GM12878 (cell line): Measurements from ENCODE around the gene ANKRD13D. TPM values are rescaled to one million over a fixed set of nuclear protein-coding genes. Genes with fewer than 3 reads are reported as not detected.
"Not testable (repeated sequence)": the region's sequence is repeated elsewhere in the genome, so short reads cannot be mapped to it uniquely, and the experiment has no call there.

Source experiments
- ATAC-seq: fragments of 200-7000 bp; cut with Tn5 transposase; 3 replicates; pipeline ENCODE4 v1.9.1; 2020; ENCODE audit warnings: mild to moderate bottlenecking, moderate library complexity
- BruUV-seq: library from RNA; stranded (reverse); fragments of 400-500 nt; replicated peaks from 2 replicates; lab custom pipeline; 2021; lab: Mats Ljungman, UMichigan
- CTCF ChIA-PET: fragments of 300-600 bp; sonication (Branson Sonifier 250); formaldehyde crosslinking; extraction: SDS; loops from one replicate; lab custom pipeline; 2021; ENCODE audit warnings: inconsistent platforms; lab: Yijun Ruan, JAX
- POLR2A ChIA-PET: fragments of 350-600 bp; formaldehyde crosslinking; extraction: SDS; loops from one replicate; lab custom pipeline; 2021; ENCODE audit warnings: inconsistent platforms; lab: Charles Lee
- RAD21 ChIA-PET: fragments of 300-600 bp; sonication (Branson Sonifier 250); formaldehyde crosslinking; loops from one replicate; lab custom pipeline; 2023; ENCODE audit warnings: antibody characterized with exemption; ENCODE audit not compliant: unreplicated experiment; lab: Charles Lee
- SMC1A ChIA-PET: fragments of 300-600 bp; sonication (Branson Sonifier 250); formaldehyde crosslinking; loops from one replicate; lab custom pipeline; 2023; ENCODE audit not compliant: unreplicated experiment, uncharacterized antibody; lab: Charles Lee
- DNase-seq: peaks from one replicate; pipeline ENCODE4 v3.0.0-alpha.2; 2011; ENCODE audit warnings: low read depth, low spot score
- FAIRE-seq: peaks from 3 replicates; lab custom pipeline; 2011; peaks lifted over from hg19 to GRCh38; lab: Jason Lieb, UNC
- H2AFZ ChIP-seq: 2 replicates; pipeline ENCODE4 v1.6.0; 2011; ENCODE audit warnings: low read depth, low read length, control low read depth; ENCODE audit not compliant: control insufficient read depth
- H3K27ac ChIP-seq: 2 replicates; pipeline ENCODE4 v1.5.1; 2011; ENCODE audit warnings: control low read depth; ENCODE audit not compliant: control insufficient read depth, insufficient read depth
- H3K27me3 ChIP-seq, 2 experiments: replicated peaks in 1 of 2; 2 replicates each; pipeline versions ENCODE4 v1.6.0 to v1.6.1; 2011; ENCODE audit warnings: low read length in 1 of 2; ENCODE audit not compliant: control insufficient read depth in 2 of 2, insufficient read depth in 2 of 2
- H3K36me3 ChIP-seq, 2 experiments: 2 replicates each; pipeline ENCODE4 v1.5.1; 2011; ENCODE audit warnings: low read length in 1 of 2; ENCODE audit not compliant: control insufficient read depth in 2 of 2, insufficient read depth in 2 of 2
- H3K4me1 ChIP-seq: 2 replicates; pipeline ENCODE4 v1.6.1; 2011; ENCODE audit warnings: mild to moderate bottlenecking, low read length, moderate library complexity, mixed read lengths; ENCODE audit not compliant: control insufficient read depth, insufficient read depth
- H3K4me2 ChIP-seq: 2 replicates; pipeline ENCODE4 v1.6.0; 2011; ENCODE audit warnings: control low read depth; ENCODE audit not compliant: control insufficient read depth, insufficient read depth
- H3K4me3 ChIP-seq: fragments of 200-600 bp; sonication (generic); 2 replicates; pipeline ENCODE4 v1.5.1; 2016
- H3K79me2 ChIP-seq: 2 replicates; pipeline ENCODE4 v1.6.0; 2011; ENCODE audit warnings: low read length; ENCODE audit not compliant: control insufficient read depth, insufficient read depth
- H3K9ac ChIP-seq: 2 replicates; pipeline ENCODE4 v1.8.0; 2011; ENCODE audit warnings: low read length, control low read depth, mixed read lengths; ENCODE audit not compliant: control insufficient read depth, insufficient read depth
- H3K9me3 ChIP-seq: replicated peaks from 3 replicates; pipeline ENCODE4 v1.5.1; 2011; ENCODE audit warnings: mild to moderate bottlenecking, low read length; ENCODE audit not compliant: control insufficient read depth, insufficient read depth
- H4K20me1 ChIP-seq: 2 replicates; pipeline ENCODE4 v1.6.0; 2011; ENCODE audit not compliant: control insufficient read depth, insufficient read depth
- BCL11A ChIP-seq: IDR thresholded peaks from 2 replicates; pipeline ENCODE4 v1.6.1; 2011; ENCODE audit warnings: low read depth, low read length
- CTCF ChIP-seq, 3 experiments: IDR thresholded peaks in 2 of 3; conservative IDR thresholded peaks in 1 of 3; 2 replicates each; pipeline ENCODE4 v1.5.1; 2011; ENCODE audit warnings: low read depth in 3 of 3, low read length in 3 of 3, mild to moderate bottlenecking in 3 of 3, control low read depth in 2 of 3, moderate library complexity in 2 of 3, inconsistent platforms in 1 of 3, mixed read lengths in 1 of 3; ENCODE audit not compliant: control insufficient read depth in 2 of 3, insufficient read depth in 1 of 3; ENCODE audit errors: extremely low read depth in 1 of 3
- IRF4 ChIP-seq: IDR thresholded peaks from 2 replicates; pipeline ENCODE4 v1.6.1; 2011; ENCODE audit warnings: low read depth, low read length
- NRF1 ChIP-seq: conservative IDR thresholded peaks from 2 replicates; pipeline ENCODE4 v1.6.1; 2011; ENCODE audit warnings: mild to moderate bottlenecking, low read depth, low read length, improper control_type of control experiment
- WGBS: methylation state at CpG from one replicate; pipeline ENCODE4 v1.1.6; 2016; ENCODE audit warnings: low lambda C conversion rate; ENCODE audit not compliant: insufficient replicate concordance, insufficient coverage; ENCODE audit errors: missing lambda C conversion rate; 5-methylcytosine and 5-hydroxymethylcytosine counted together
- in situ Hi-C: fragments of 300-500 bp; cut with MboI; formaldehyde crosslinking; loops from 9 replicates; pipeline ENCODE4 v1.14.3; 2018; ENCODE audit warnings: mixed read lengths
- intact Hi-C: fragments of 100-400 bp; cut with micrococcal nuclease; formaldehyde crosslinking; loops from one replicate; pipeline ENCODE4 v1.14.2; 2022; ENCODE audit not compliant: unreplicated experiment
- polyA plus RNA-seq, 11 experiments: library from polyadenylated mRNA; depleted of rRNA in 4 of 11; unstranded in 6 of 11; stranded (reverse) in 5 of 11; fragments of >200 nt; fragmentation: Nextera tagmentation in 4 of 11; fragmentation: Illumina TruSeq in 1 of 11; extraction: Ambion mirVana in 4 of 11; extraction: Trizol in 1 of 11; gene quantifications; 1 replicate in 1 of 11; 2 replicates in 10 of 11; pipeline versions ENCODE4 v1.2.1 to v1.2.3, GENCODE V29; 2011 to 2016; ENCODE audit warnings: inconsistent platforms in 2 of 11, missing spikeins in 2 of 11, low read depth in 1 of 11
- total RNA-seq, 4 experiments: library from RNA; depleted of rRNA in 3 of 4; stranded (reverse); fragments of >200 nt in 3 of 4; fragmentation: Illumina TruSeq in 1 of 4; extraction: Trizol in 1 of 4; gene quantifications; 2 replicates each; pipeline versions ENCODE4 v1.2.1 to v1.2.3, GENCODE V29; 2013 to 2021

The ANKRD13D gene
- total and polyA plus RNA-seq, 10 of the 15 experiments (the other 5 are each of a cell fraction or from before 2014, with no cell fraction given) = 2.0 to 56.2 (median 21.4) TPM

DNA sequence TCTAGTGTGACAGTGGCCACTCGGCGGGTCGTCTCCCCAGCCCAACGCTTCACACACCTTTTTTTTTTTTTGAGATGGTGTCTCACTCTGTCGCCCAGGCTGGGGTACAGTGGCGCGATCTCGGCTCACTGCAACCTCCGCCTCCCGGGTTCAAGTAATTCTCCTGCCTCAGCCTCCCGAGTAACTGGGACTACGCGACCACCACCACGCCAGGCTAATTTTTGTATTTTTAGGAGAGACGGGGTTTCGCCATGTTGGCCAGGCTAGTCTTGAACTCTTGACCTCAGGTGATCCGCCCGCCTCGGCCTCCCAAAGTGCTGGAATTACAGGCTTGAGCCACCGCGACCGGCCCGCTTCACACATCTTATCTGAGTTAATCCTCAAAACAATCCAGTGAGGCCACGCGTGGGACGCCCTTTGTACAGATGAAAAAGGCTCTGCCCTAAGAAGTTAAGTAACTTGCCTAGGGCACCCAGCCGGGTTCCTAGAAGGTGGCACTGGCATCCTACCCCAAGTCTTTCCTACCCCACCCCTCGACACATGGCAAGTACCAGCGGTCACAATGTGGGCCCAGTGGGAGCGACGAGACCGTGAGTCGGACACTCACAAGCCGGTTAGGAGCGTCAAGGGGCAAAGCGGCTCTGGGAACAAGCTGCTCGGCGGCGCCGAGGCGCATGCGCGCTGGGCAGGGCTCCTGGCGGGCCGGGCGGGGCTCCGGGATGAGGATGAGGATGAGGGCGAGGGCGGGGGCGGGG is 28.0 kb upstream of the ANKRD13D start:
- DNase-seq, BruUV-seq, H3K27me3 ChIP-seq, H4K20me1 ChIP-seq, ATAC-seq, H3K27ac ChIP-seq, FAIRE-seq, H3K9me3 ChIP-seq, H3K36me3 ChIP-seq, H3K79me2 ChIP-seq: not testable (repeated sequence)
- RAD21 ChIA-PET = interaction anchor here (0.6 to 4.9 kb wide), 3 partner anchors 55 to 205 kb away, joined by 3 to 69 read pairs (median 26); no protein-coding TSS in a partner anchor
- POLR2A ChIA-PET = interaction anchor here (0.6 to 4.8 kb wide), 3 partner anchors 10 to 121 kb away, joined by 3 to 25 read pairs (median 3); no protein-coding TSS in a partner anchor
- Histone ChIP-seq H3K9ac (peak overlapping the region; percentile 24; the same call in 1 of the 2 replicates), H3K4me1 (peaks cover 11% of the 10 kb centered on the region), H3K4me3 (peak overlapping the region; percentile 17; the same call in 1 of the 2 replicates), H3K4me2 (peak overlapping the region; percentile 93), H2AFZ (peak overlapping the region; percentile 76)
- intact Hi-C loops (loop anchor here (10.0 kb wide), 1 partner anchor 224 kb away; the partner anchor contains the start of gene AIP), in situ Hi-C loops (loop anchor here (5.0 kb wide), 2 partner anchors 56 to 121 kb away; no protein-coding TSS in a partner anchor)
- peak; percentile 23; the same call in 1 of the 2 replicates for TF ChIP-seq NRF1
- WGBS = 38% methylated on average over 44 of the region's 50 CpGs
- SMC1A ChIA-PET = interaction anchor here (1.3 to 4.0 kb wide), 8 partner anchors 7 to 148 kb away, joined by 3 to 65 read pairs (median 12); partner anchors contain the start of gene POLD4
- CTCF ChIA-PET = interaction anchor here (1.2 to 4.9 kb wide), 16 partner anchors 8 to 121 kb away, joined by 3 to 151 read pairs (median 9); partner anchors contain the start of gene ANKRD13D

- WGBS = 33% methylated on average over 13 of the region's 18 CpGs
- DNase-seq (no peak), ATAC-seq (no peak), FAIRE-seq (no peak)
- no peaks in the 10 kb centered on the region for H3K27me3 ChIP-seq
- H3K27ac ChIP-seq = no peak overlapping the region
- 0 out of 2 replicates have a peak overlapping the region, but pooled peaks have one; percentile 17 for H3K4me3 ChIP-seq
- RAD21 ChIA-PET = interaction anchor here (0.6 to 4.9 kb wide), 10 partner anchors 20 to 206 kb away, joined by 3 to 69 read pairs (median 5); partner anchors contain the start of genes ANKRD13D and POLD4
- no peaks in the 10 kb centered on the region for H3K9me3 ChIP-seq
- H3K4me1 ChIP-seq = peaks cover 11% of the 10 kb centered on the region
- no peak for TF ChIP-seq BCL11A
- no peak for TF ChIP-seq IRF4
- 0 out of 6 replicates have a peak, but pooled peaks of 1 of the 3 experiments have one; percentile 7 for TF ChIP-seq CTCF (IDR thresholded peaks at IDR 0.05 in 2 of 3, conservative IDR thresholded peaks at IDR 0.05 in 1 of 3; ENCODE audit: control insufficient read depth in 2 of 3, extremely low read depth in 1 of 3, insufficient read depth in 1 of 3, low read depth in 3 of 3, low read length in 3 of 3)
- no peak overlapping the region for H3K9ac ChIP-seq
- no TSS peak for BruUV-seq
- peaks cover 5% of the 10 kb centered on the region for H3K79me2 ChIP-seq
- intact Hi-C loops (loop anchor here (10.0 kb wide), 1 partner anchor 223 kb away; the partner anchor contains the start of gene AIP), in situ Hi-C loops (loop anchor here (5.0 kb wide), 2 partner anchors 56 to 121 kb away; no protein-coding TSS in a partner anchor)
- CTCF ChIA-PET = interaction anchor here (0.7 to 4.9 kb wide), 23 partner anchors 9 to 1364 kb away, joined by 3 to 151 read pairs (median 7); partner anchors contain the start of genes ANKRD13D, POLD4 and PPP1CA
- POLR2A ChIA-PET = interaction anchor here (1.3 to 4.8 kb wide), 3 partner anchors 56 to 120 kb away, joined by 3 to 25 read pairs (median 3); no protein-coding TSS in a partner anchor
- H3K36me3 ChIP-seq = peaks cover under 1 to 3% of the 10 kb centered on the region in 2 experiments; a peak in 2 of 4 replicates
- SMC1A ChIA-PET = interaction anchor here (0.9 to 4.0 kb wide), 11 partner anchors 8 to 148 kb away, joined by 3 to 65 read pairs (median 11); partner anchors contain the start of gene POLD4
- no peak overlapping the region for H3K4me2 ChIP-seq
- H4K20me1 ChIP-seq = no peaks in the 10 kb centered on the region
- no peak overlapping the region for H2AFZ ChIP-seq
Measured at GRCh38 chr11:67261640-67261945, 27.5 kb upstream of the ANKRD13D start.
